SJSA1 (cell line): Measurements from ENCODE around the gene SH2D7. TPM values are rescaled to one million over a fixed set of nuclear protein-coding genes. Genes with fewer than 3 reads are reported as not detected.

Source experiments
- DNase-seq, 2 experiments: peaks; one replicate each; pipeline ENCODE4 v3.0.0-alpha.2; 2015 to 2020; ENCODE audit warnings: low spot score in 2 of 2, low read depth in 1 of 2
- H3K27ac ChIP-seq: fragments of 250-450 bp; sonication (Bioruptor Pico); 2 replicates; pipeline ENCODE4 v1.5.1; 2020; ENCODE audit warnings: mild to moderate bottlenecking, moderate library complexity
- H3K27me3 ChIP-seq: fragments of 250-450 bp; sonication (Bioruptor Pico); replicated peaks from 2 replicates; pipeline ENCODE4 v1.5.1; 2020; ENCODE audit warnings: mild to moderate bottlenecking, moderate library complexity
- H3K36me3 ChIP-seq: fragments of 250-450 bp; sonication (Bioruptor Pico); 2 replicates; pipeline ENCODE4 v1.5.1; 2020; ENCODE audit warnings: mild to moderate bottlenecking
- H3K4me1 ChIP-seq: fragments of 250-450 bp; sonication (Bioruptor Pico); replicated peaks from 2 replicates; pipeline ENCODE4 v1.6.1; 2021; ENCODE audit warnings: mild to moderate bottlenecking
- H3K4me3 ChIP-seq: fragments of 250-450 bp; sonication (Bioruptor Pico); 2 replicates; pipeline ENCODE4 v1.5.1; 2020; ENCODE audit warnings: mild to moderate bottlenecking
- H3K9me3 ChIP-seq: fragments of 250-450 bp; sonication (Bioruptor Pico); replicated peaks from 2 replicates; pipeline ENCODE4 v1.5.1; 2020; ENCODE audit warnings: mild to moderate bottlenecking
- total RNA-seq: library from RNA; depleted of rRNA; stranded (reverse); fragments of >200 nt; shearing (Covaris generic); gene quantifications from 2 replicates; pipeline ENCODE4 v1.2.3, GENCODE V29; 2014

The SH2D7 gene
- total RNA-seq, 1 experiment from 2014 or later, result not detected

- H3K4me3 ChIP-seq, result peak within 1 kb of the TSS; percentile 97
- H3K9me3 ChIP-seq, result 0 out of 2 replicates have a peak, but pooled peaks cover 2% of the 10 kb centered on the region
- peak; percentile 57 to 63 for DNase-seq
- peaks cover 19% of the 10 kb centered on the region for H3K36me3 ChIP-seq
- H3K4me1 ChIP-seq, result peaks cover 57% of the 10 kb centered on the region
- H3K27me3 ChIP-seq, result no peaks in the 10 kb centered on the region
- H3K27ac ChIP-seq, result peak within 1 kb of the TSS; percentile 57
These were observed 15.1 kb upstream of the SH2D7 start, which contains the start of gene TBC1D2B for GRCh38 chr15:78077053-78077870. Gene TBC1D2B (minus strand): TSS chr15:78077711. CDS start chr15:78077652, 59 bp downstream.

- DNase-seq, result peak in 1 of 2 experiments; percentile 18
- Histone ChIP-seq H3K27me3 (no peaks in the 10 kb centered on the region), H3K27ac (no peak overlapping the region)
These were observed 14.5 kb upstream of the SH2D7 start for GRCh38 chr15:78077871-78078210.

GRCh38 chr15:78079298-78080087, 12.9 kb upstream of the SH2D7 start:
- Histone ChIP-seq H3K4me3 (no peak overlapping the region), H3K27me3 (no peaks in the 10 kb centered on the region), H3K4me1 (peaks cover 48% of the 10 kb centered on the region), H3K9me3 (0 out of 2 replicates have a peak, but pooled peaks cover 2% of the 10 kb centered on the region), H3K27ac (no peak overlapping the region), H3K36me3 (peaks cover 13% of the 10 kb centered on the region)
- DNase-seq, result no peak

More at GRCh38 chr15:78077871-78078210, 14.5 kb upstream of the SH2D7 start:
- peak overlapping the region; percentile 97 for H3K4me3 ChIP-seq
- H3K9me3 ChIP-seq, result 0 out of 2 replicates have a peak, but pooled peaks cover 2% of the 10 kb centered on the region
- peaks cover 16% of the 10 kb centered on the region for H3K36me3 ChIP-seq
- peaks cover 57% of the 10 kb centered on the region for H3K4me1 ChIP-seq

GRCh38 chr15:78080088-78080460, 12.3 kb upstream of the SH2D7 start:
- no peak for DNase-seq
- Histone ChIP-seq H3K4me1 (peaks cover 42% of the 10 kb centered on the region), H3K27ac (no peak overlapping the region), H3K4me3 (no peak overlapping the region), H3K27me3 (no peaks in the 10 kb centered on the region), H3K9me3 (0 out of 2 replicates have a peak, but pooled peaks cover 2% of the 10 kb centered on the region), H3K36me3 (peaks cover 8% of the 10 kb centered on the region)

GRCh38 chr15:78082106-78082742, 10.1 kb upstream of the SH2D7 start:
- Histone ChIP-seq H3K36me3 (peaks cover 1% of the 10 kb centered on the region), H3K27ac (no peak overlapping the region), H3K27me3 (no peaks in the 10 kb centered on the region), H3K4me3 (no peak overlapping the region), H3K9me3 (0 out of 2 replicates have a peak, but pooled peaks cover 1% of the 10 kb centered on the region), H3K4me1 (peaks cover 21% of the 10 kb centered on the region)
- peak in 1 of 2 experiments; percentile 57 for DNase-seq

GRCh38 chr15:78082743-78083110, 9.6 kb upstream of the SH2D7 start:
- no peaks in the 10 kb centered on the region for H3K27me3 ChIP-seq
- H3K36me3 ChIP-seq, result no peaks in the 10 kb centered on the region
- no peak overlapping the region for H3K27ac ChIP-seq
- no peaks in the 10 kb centered on the region for H3K9me3 ChIP-seq
- no peak overlapping the region for H3K4me3 ChIP-seq
- DNase-seq, result no peak
- H3K4me1 ChIP-seq, result peaks cover 20% of the 10 kb centered on the region

GRCh38 chr15:78083186-78083585, 9.2 kb upstream of the SH2D7 start:
- DNase-seq, result no peak
- no peak overlapping the region for H3K27ac ChIP-seq
- peaks cover 15% of the 10 kb centered on the region for H3K4me1 ChIP-seq
- no peaks in the 10 kb centered on the region for H3K27me3 ChIP-seq
- no peak overlapping the region for H3K4me3 ChIP-seq
- H3K36me3 ChIP-seq, result no peaks in the 10 kb centered on the region
- no peaks in the 10 kb centered on the region for H3K9me3 ChIP-seq

GRCh38 chr15:78083687-78084448, 8.5 kb upstream of the SH2D7 start:
- no peak overlapping the region for H3K4me3 ChIP-seq
- DNase-seq, result no peak
- no peaks in the 10 kb centered on the region for H3K9me3 ChIP-seq
- peaks cover 15% of the 10 kb centered on the region for H3K4me1 ChIP-seq
- no peaks in the 10 kb centered on the region for H3K27me3 ChIP-seq
- no peak overlapping the region for H3K27ac ChIP-seq
- no peaks in the 10 kb centered on the region for H3K36me3 ChIP-seq

GRCh38 chr15:78084449-78084750, 8.0 kb upstream of the SH2D7 start:
- H3K27ac ChIP-seq, result no peak overlapping the region

GRCh38 chr15:78085928-78086327, 6.4 kb upstream of the SH2D7 start:
- H3K27me3 ChIP-seq, result no peaks in the 10 kb centered on the region
- H3K9me3 ChIP-seq, result no peaks in the 10 kb centered on the region
- H3K4me1 ChIP-seq, result peaks cover 15% of the 10 kb centered on the region
- no peak overlapping the region for H3K4me3 ChIP-seq
- H3K27ac ChIP-seq, result no peak overlapping the region
- no peaks in the 10 kb centered on the region for H3K36me3 ChIP-seq
- DNase-seq, result no peak

More at GRCh38 chr15:78084449-78084750, 8.0 kb upstream of the SH2D7 start:
- H3K9me3 ChIP-seq, result no peaks in the 10 kb centered on the region
- no peak overlapping the region for H3K4me3 ChIP-seq
- DNase-seq, result no peak
- no peaks in the 10 kb centered on the region for H3K27me3 ChIP-seq
- H3K4me1 ChIP-seq, result peaks cover 15% of the 10 kb centered on the region
- no peaks in the 10 kb centered on the region for H3K36me3 ChIP-seq

- no peaks in the 10 kb centered on the region for H3K27me3 ChIP-seq
- no peaks in the 10 kb centered on the region for H3K4me1 ChIP-seq
- H3K9me3 ChIP-seq, result no peaks in the 10 kb centered on the region
- no peak for DNase-seq
- H3K27ac ChIP-seq, result no peak overlapping the region
- H3K36me3 ChIP-seq, result no peaks in the 10 kb centered on the region
- no peak overlapping the region for H3K4me3 ChIP-seq
These were observed 4.2 kb upstream of the SH2D7 start for GRCh38 chr15:78087951-78088772.

- H3K27ac ChIP-seq, result no peak overlapping the region
- no peaks in the 10 kb centered on the region for H3K36me3 ChIP-seq
- H3K4me3 ChIP-seq, result no peak overlapping the region
- H3K4me1 ChIP-seq, result no peaks in the 10 kb centered on the region
- H3K9me3 ChIP-seq, result no peaks in the 10 kb centered on the region
- no peaks in the 10 kb centered on the region for H3K27me3 ChIP-seq
- DNase-seq, result no peak
These were observed 3.6 kb upstream of the SH2D7 start for GRCh38 chr15:78088773-78089080.
